ENCODE measurements around the gene F2RL2. TPM values are rescaled to one million over a fixed set of nuclear protein-coding genes. Genes with fewer than 3 reads are reported as not detected.

The F2RL2 gene
- under 1 TPM in 3 of 6 donors, not detected in 3; 0.34 to 0.46 (median 0.43) TPM for total RNA-seq

DNA sequence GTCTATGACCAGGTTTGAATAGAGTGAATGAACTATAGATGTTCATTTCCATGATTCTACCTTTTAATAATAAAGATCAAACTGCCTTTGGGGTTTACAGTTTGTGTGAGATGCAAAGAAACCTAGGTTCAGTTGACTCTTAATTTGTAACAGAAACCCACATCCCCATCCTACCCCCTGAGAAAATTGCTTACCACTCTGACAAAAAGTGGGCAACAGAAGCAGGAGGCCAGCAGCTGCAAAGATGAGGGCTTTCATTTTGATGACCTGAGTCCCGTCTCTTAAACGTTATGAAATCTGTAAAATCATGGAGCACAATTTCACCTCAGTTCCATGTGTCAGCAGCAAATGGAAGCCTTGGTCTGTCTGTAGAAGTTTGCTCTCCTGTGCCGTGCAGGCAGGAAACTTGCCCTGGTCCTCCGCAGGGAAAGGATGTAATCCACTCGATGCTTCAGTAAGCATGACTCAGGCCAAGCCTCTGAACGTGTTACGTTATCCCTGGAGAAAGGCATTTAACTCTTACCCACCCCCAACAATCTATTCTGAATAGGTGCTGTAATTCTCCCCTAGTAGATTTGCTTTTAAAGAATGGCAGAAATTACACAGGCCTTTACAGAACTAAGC is at the start of gene F2RL2:
F2RL2 (minus strand) TSS at position 431 of the 624 bp plus-strand sequence; CDS start at position 258, 173 bp downstream.
- no peak for DNase-seq
- peak in 1 of 2 donors; percentile 45 for ATAC-seq (ENCODE audit: low FRiP score in 2 of 2)
- TF ChIP-seq, protein P1, sequence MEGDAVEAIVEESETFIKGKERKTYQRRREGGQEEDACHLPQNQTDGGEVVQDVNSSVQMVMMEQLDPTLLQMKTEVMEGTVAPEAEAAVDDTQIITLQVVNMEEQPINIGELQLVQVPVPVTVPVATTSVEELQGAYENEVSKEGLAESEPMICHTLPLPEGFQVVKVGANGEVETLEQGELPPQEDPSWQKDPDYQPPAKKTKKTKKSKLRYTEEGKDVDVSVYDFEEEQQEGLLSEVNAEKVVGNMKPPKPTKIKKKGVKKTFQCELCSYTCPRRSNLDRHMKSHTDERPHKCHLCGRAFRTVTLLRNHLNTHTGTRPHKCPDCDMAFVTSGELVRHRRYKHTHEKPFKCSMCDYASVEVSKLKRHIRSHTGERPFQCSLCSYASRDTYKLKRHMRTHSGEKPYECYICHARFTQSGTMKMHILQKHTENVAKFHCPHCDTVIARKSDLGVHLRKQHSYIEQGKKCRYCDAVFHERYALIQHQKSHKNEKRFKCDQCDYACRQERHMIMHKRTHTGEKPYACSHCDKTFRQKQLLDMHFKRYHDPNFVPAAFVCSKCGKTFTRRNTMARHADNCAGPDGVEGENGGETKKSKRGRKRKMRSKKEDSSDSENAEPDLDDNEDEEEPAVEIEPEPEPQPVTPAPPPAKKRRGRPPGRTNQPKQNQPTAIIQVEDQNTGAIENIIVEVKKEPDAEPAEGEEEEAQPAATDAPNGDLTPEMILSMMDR (IDR thresholded peaks at IDR 0.05): no peak
- no peak for TF ChIP-seq POLR2AphosphoS5 (IDR thresholded peaks at IDR 0.05)
- TF ChIP-seq POLR2A (IDR thresholded peaks at IDR 0.05): no peak
- Histone ChIP-seq H3K9me3 (no peaks in the 10 kb centered on the region), H3K27ac (no peak within 1 kb of the TSS), H3K27me3 (no peaks in the 10 kb centered on the region), H3K4me3 (no peak within 1 kb of the TSS), H3K36me3 (no peaks in the 10 kb centered on the region), H3K4me1 (peaks cover 0 to 4% (median 2%) of the 10 kb centered on the region in 4 donors)
- WGBS, 2 donors: 43 to 45% methylated on average over 7 of the region's 7 CpGs

GRCh38 chr5:76672242-76672641 is 49.0 kb upstream of the F2RL2 start:
- Histone ChIP-seq H3K4me3 (no peak overlapping the region), H3K27ac (no peak overlapping the region), H3K4me1 (no peaks in the 10 kb centered on the region), H3K36me3 (peaks cover 0 to 3% (median 0%) of the 10 kb centered on the region in 4 donors), H3K27me3 (no peaks in the 10 kb centered on the region), H3K9me3 (no peaks in the 10 kb centered on the region)
- WGBS, 2 donors: 68 to 77% methylated on average over 2 of the region's 2 CpGs
- TF ChIP-seq, protein P1 (IDR thresholded peaks at IDR 0.05): no peak
- TF ChIP-seq POLR2A (IDR thresholded peaks at IDR 0.05) (no peak), EP300 (IDR thresholded peaks at IDR 0.05) (no peak), POLR2AphosphoS5 (IDR thresholded peaks at IDR 0.05) (no peak)
- no peak for DNase-seq
- no peak for ATAC-seq (ENCODE audit: low FRiP score in 2 of 2)

DNA sequence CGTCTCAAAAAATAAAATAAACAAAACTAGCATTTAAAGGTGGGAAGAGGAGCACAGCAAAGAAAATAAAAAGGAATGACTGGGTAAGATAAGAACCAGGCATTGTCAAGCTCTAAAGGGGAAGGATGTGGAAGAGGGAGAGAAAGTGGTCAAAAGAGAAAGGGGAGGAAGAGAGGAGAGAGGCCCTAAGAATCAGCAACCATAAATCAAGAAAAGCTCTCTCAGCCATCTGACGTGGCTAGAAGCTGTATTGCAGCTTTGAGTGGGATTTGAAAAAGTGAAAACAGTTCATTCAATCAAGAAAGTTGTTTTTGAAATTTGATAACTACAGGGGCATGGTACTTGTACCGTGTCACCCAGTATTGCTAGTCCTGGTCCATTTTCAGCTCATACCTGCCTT is 47.3 kb upstream of the F2RL2 start:
- Histone ChIP-seq H3K9me3 (no peaks in the 10 kb centered on the region), H3K4me3 (no peak overlapping the region), H3K27ac (no peak overlapping the region), H3K4me1 (no peaks in the 10 kb centered on the region), H3K36me3 (peaks cover 0 to 3% (median 0%) of the 10 kb centered on the region in 4 donors), H3K27me3 (no peaks in the 10 kb centered on the region)
- 63 to 89% methylated on average over 3 of the region's 3 CpGs for WGBS, 2 donors
- no peak for TF ChIP-seq POLR2AphosphoS5 (IDR thresholded peaks at IDR 0.05)
- TF ChIP-seq EP300 (IDR thresholded peaks at IDR 0.05): no peak
- TF ChIP-seq, protein P1 (IDR thresholded peaks at IDR 0.05): no peak
- TF ChIP-seq POLR2A (IDR thresholded peaks at IDR 0.05): no peak
- ATAC-seq (ENCODE audit: low FRiP score in 2 of 2): no peak
- DNase-seq: no peak

GRCh38 chr5:76669245-76669644 is 46.0 kb upstream of the F2RL2 start:
- ATAC-seq (ENCODE audit: low FRiP score in 2 of 2) (no peak), DNase-seq (no peak)
- no peaks in the 10 kb centered on the region for H3K27me3 ChIP-seq
- H3K27ac ChIP-seq: no peak overlapping the region
- H3K9me3 ChIP-seq: no peaks in the 10 kb centered on the region
- TF ChIP-seq POLR2A (IDR thresholded peaks at IDR 0.05) (no peak), EP300 (IDR thresholded peaks at IDR 0.05) (no peak), POLR2AphosphoS5 (IDR thresholded peaks at IDR 0.05) (no peak)
- TF ChIP-seq, protein P1 (IDR thresholded peaks at IDR 0.05): no peak
- H3K4me1 ChIP-seq: no peaks in the 10 kb centered on the region
- no peak overlapping the region for H3K4me3 ChIP-seq
- 93 to 97% methylated on average over 5 of the region's 5 CpGs for WGBS, 2 donors
- H3K36me3 ChIP-seq: peaks cover 0 to 3% (median 0%) of the 10 kb centered on the region in 4 donors

GRCh38 chr5:76667495-76667894 is 44.3 kb upstream of the F2RL2 start:
- H3K9me3 ChIP-seq: no peaks in the 10 kb centered on the region
- H3K4me1 ChIP-seq: no peaks in the 10 kb centered on the region
- no peak for ATAC-seq (ENCODE audit: low FRiP score in 2 of 2)
- WGBS, 2 donors: 89 to 93% methylated on average over 2 of the region's 2 CpGs
- no peaks in the 10 kb centered on the region for H3K27me3 ChIP-seq
- H3K36me3 ChIP-seq: peaks cover 0 to 3% (median 0%) of the 10 kb centered on the region in 4 donors
- H3K27ac ChIP-seq: no peak overlapping the region
- TF ChIP-seq POLR2AphosphoS5 (IDR thresholded peaks at IDR 0.05) (no peak), EP300 (IDR thresholded peaks at IDR 0.05) (no peak), POLR2A (IDR thresholded peaks at IDR 0.05) (no peak)
- TF ChIP-seq, protein P1 (IDR thresholded peaks at IDR 0.05): no peak
- H3K4me3 ChIP-seq: no peak overlapping the region
- DNase-seq: no peak
